Thymus (tissue), 11 donors: ENCODE results near the gene SINHCAF. TPM values are rescaled to one million over a fixed set of nuclear protein-coding genes. Genes with fewer than 3 reads are reported as not detected.
A peak's percentile ranks its signal among the peaks of the same experiment; 100 is the strongest.

Source experiments
- DNase-seq, 9 donors: peaks; one replicate each; pipeline ENCODE4 v3.0.0-alpha.2; 2013; ENCODE audit warnings: low spot score in 9 of 9, low read depth in 6 of 9, missing footprints in 1 of 9
- H3K27ac ChIP-seq, 2 donors: one replicate each; pipeline ENCODE4 v1.5.1; 2013; ENCODE audit warnings: control low read depth in 1 of 2, low read depth in 1 of 2, low read length in 1 of 2, mild to moderate bottlenecking in 1 of 2, moderate library complexity in 1 of 2
- H3K27me3 ChIP-seq, 2 donors: one replicate each; pipeline ENCODE4 v1.5.1; 2013; ENCODE audit warnings: low read length in 1 of 2; ENCODE audit not compliant: control insufficient read depth in 2 of 2, insufficient read depth in 1 of 2
- H3K36me3 ChIP-seq, 2 donors: one replicate each; pipeline ENCODE4 v1.5.1; 2013; ENCODE audit warnings: low read length in 1 of 2, mild to moderate bottlenecking in 1 of 2, moderate library complexity in 1 of 2; ENCODE audit not compliant: control insufficient read depth in 2 of 2, insufficient read depth in 2 of 2
- H3K4me1 ChIP-seq, 2 donors: one replicate each; pipeline ENCODE4 v1.5.1; 2013; ENCODE audit warnings: low read length in 2 of 2; ENCODE audit not compliant: control insufficient read depth in 2 of 2, insufficient read depth in 2 of 2
- H3K4me3 ChIP-seq, 2 donors: one replicate each; pipeline ENCODE4 v1.5.1; 2013; ENCODE audit warnings: low read length in 2 of 2, control low read depth in 1 of 2, mild to moderate bottlenecking in 1 of 2
- H3K9me3 ChIP-seq, 2 donors: one replicate each; pipeline ENCODE4 v1.5.1; 2013; ENCODE audit warnings: low read length in 1 of 2, mild to moderate bottlenecking in 1 of 2; ENCODE audit not compliant: control insufficient read depth in 2 of 2, insufficient read depth in 1 of 2
- WGBS: extraction: QIAGEN DNeasy Blood & Tissue Kit; methylation state at CpG from one replicate; pipeline ENCODE4 v1.1.7; 2013; 5-methylcytosine and 5-hydroxymethylcytosine counted together
- polyA plus RNA-seq: library from polyadenylated mRNA; stranded (reverse); fragments of 200-250 nt; gene quantifications from one replicate; pipeline ENCODE4 v1.2.3, GENCODE V29; 2013
- total RNA-seq: library from RNA; stranded (reverse); fragments of 120-200 nt; gene quantifications from one replicate; pipeline ENCODE4 v1.2.4, GENCODE V29; 2013
- donor health status: healthy.

SINHCAF gene
- total and polyA plus RNA-seq, 2 donors = 57.0 to 116 TPM

DNA sequence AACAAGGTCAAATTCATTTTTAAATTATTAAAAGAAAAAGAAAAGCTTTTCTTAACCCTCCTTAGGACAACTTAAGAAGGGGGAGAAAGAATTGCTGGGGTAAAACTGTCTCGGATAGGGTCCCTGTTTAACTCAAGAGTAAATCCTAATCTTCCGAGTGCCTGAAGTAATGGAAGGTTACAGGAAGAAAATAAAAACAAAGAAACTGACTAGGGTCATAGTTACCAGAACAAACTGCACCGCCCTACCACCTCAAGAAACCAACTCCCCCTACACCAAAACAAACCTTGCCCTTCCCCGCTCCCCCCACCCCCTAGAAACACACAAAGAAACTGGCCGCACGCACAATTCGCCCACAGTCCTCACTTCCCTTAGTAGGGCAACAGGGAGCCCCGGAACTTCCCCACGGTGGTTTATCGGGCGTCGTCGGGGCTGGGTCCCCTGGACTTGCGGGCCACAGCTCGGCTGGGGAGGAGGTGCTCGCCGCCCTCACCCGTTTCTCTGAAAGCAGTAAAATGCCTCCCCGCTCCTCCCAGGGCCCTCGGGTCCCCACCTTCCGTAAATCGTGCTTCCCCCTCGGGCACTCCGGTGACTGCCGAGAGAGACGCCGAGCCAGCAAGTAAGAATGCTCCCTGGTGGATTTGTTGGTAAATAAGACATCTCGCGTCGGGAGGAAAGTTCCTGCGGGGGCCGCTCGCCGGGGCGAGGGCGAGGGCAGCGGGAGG lies 2.4 kb downstream of the SINHCAF start:
- H3K9me3 ChIP-seq = peaks cover 0 to 3% of the 10 kb centered on the region in 2 donors
- peaks cover 5 to 16% of the 10 kb centered on the region in 2 donors for H3K4me1 ChIP-seq
- under 1% methylated on average over 37 of the region's 37 CpGs for WGBS

DNA sequence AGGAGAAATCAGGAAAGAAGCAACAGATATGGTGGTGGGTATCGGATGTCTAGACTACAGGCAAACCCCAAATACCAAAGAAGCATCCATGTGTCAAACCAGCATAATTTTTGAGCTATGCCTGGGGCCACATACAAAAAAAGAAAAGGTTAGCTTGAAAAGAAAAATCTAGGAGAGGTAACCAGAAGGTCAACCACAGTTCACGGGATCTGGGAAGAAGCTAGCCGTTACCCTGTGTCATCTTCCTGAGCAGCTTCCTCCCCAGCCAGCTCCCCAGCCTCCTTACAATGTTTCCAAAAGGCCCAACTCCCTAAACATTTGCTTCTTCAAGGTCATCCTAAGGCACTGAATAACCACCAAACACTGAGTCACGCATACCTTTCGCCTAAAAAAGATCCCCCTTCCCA lies 3.1 kb downstream of the SINHCAF start:
- H3K27ac ChIP-seq = peak overlapping the region in 1 of 2 donors; percentile 91
- DNase-seq = peak in 1 of 9 donors; percentile 34

More for the DNA sequence above, 2.4 kb downstream of the SINHCAF start:
- H3K4me3 ChIP-seq = peak overlapping the region; percentile 75 to 88
- no peaks in the 10 kb centered on the region for H3K36me3 ChIP-seq
- peak in 7 of 9 donors; percentile 28 to 75 (median 53) for DNase-seq
- H3K27me3 ChIP-seq = no peaks in the 10 kb centered on the region
- H3K27ac ChIP-seq = peak overlapping the region; percentile 91 to 93

DNA sequence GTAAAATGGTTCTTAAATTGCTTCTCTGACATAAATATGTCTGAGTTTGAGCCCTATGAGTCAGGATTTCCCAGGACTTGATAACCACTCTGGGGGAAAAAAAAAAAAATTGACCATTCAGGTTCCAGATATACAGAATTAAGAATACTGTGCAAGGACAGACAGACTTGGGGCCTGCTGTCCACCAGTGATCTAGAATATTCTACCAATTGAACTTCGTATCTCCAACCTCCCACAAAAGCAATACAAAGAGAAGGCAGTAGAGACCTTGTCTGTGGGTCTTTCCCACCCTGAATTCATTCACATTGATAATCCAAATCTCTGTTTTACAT lies 4.1 kb downstream of the SINHCAF start:
- no peak for DNase-seq
- Histone ChIP-seq H3K27ac (no peak overlapping the region), H3K27me3 (no peaks in the 10 kb centered on the region), H3K36me3 (no peaks in the 10 kb centered on the region), H3K4me3 (no peak overlapping the region), H3K9me3 (peaks cover 0 to 3% of the 10 kb centered on the region in 2 donors), H3K4me1 (peaks cover 9 to 21% of the 10 kb centered on the region in 2 donors)
- 86% methylated on average over 1 of the region's 1 CpG for WGBS

More for the DNA sequence above, 3.1 kb downstream of the SINHCAF start:
- Histone ChIP-seq H3K9me3 (peaks cover 0 to 3% of the 10 kb centered on the region in 2 donors), H3K4me3 (peak overlapping the region; percentile 75 to 88), H3K36me3 (no peaks in the 10 kb centered on the region), H3K27me3 (no peaks in the 10 kb centered on the region), H3K4me1 (peaks cover 9 to 21% of the 10 kb centered on the region in 2 donors)
- 48% methylated on average over 5 of the region's 5 CpGs for WGBS

DNA sequence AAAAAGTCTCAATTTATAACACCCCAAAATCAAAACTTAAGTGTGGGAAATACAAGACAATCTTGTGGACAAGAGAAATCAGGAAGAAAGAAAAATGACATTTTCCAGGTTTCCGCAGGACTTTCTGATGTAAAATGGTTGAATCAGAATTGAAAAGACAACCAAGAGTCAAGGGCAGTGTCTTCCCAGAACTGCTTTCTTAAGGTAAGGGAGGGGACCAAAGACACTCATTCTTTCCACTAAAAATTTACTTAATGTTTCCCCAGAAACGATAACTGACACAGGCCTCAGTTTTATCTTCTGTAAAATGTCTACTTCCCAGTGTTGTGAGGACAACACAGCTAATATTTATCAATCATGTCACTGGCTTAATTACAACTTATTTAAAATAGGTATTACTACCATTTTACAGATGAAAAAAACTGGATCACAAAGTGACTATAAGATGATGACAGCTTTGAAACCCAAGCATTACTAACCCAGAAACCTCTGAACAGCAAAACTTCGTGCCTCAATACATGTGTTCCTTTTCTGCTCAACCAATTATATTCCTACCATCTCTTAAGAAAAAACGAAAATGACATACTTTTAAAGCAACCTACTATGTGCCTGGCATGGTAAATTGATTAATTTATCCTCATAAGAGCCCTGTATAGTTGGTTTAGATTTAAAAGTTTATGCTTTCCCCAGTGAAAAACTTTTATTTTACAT lies 4.6 kb downstream of the SINHCAF start:
- Histone ChIP-seq H3K4me3 (no peak overlapping the region), H3K27ac (no peak overlapping the region), H3K36me3 (no peaks in the 10 kb centered on the region), H3K9me3 (peaks cover 0 to 3% of the 10 kb centered on the region in 2 donors), H3K27me3 (no peaks in the 10 kb centered on the region), H3K4me1 (peaks cover 9 to 21% of the 10 kb centered on the region in 2 donors)
- WGBS = 81% methylated on average over 4 of the region's 4 CpGs
- no peak for DNase-seq

DNA sequence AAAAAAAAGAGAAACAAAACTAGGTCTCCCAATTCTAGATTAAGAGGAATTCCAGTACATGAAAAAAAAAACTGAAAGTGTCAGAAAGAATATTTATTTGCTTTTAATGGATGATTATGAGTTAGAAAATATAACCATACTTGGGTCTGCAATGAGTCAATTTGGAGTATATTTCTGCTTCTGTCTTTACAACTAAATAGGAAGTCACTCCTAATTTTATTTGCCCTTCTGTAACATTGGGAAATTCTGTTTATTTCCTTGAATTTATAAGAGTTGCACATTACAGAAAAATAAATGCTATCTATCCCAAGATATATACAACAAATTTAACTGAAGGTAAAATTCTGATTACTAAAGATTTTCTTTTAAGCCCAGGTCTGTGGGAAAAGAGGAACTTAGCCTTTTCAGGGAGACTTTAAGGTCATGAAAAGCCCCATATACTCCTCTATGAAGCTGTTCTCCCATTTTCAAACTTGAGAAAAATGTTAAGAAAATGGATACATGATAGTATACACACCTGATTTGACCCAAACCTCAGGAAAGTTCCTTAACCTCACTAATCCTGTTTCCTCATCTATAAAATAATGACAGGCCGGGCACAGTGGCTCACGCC lies 7.2 kb downstream of the SINHCAF start:
- 95% methylated on average over 2 of the region's 2 CpGs for WGBS
- no peak overlapping the region for H3K27ac ChIP-seq
- DNase-seq = no peak
- peaks cover 0 to 5% of the 10 kb centered on the region in 2 donors for H3K36me3 ChIP-seq
- H3K4me1 ChIP-seq = peaks cover 9 to 21% of the 10 kb centered on the region in 2 donors
- H3K4me3 ChIP-seq = no peak overlapping the region
- H3K9me3 ChIP-seq = no peaks in the 10 kb centered on the region
- no peaks in the 10 kb centered on the region for H3K27me3 ChIP-seq

DNA sequence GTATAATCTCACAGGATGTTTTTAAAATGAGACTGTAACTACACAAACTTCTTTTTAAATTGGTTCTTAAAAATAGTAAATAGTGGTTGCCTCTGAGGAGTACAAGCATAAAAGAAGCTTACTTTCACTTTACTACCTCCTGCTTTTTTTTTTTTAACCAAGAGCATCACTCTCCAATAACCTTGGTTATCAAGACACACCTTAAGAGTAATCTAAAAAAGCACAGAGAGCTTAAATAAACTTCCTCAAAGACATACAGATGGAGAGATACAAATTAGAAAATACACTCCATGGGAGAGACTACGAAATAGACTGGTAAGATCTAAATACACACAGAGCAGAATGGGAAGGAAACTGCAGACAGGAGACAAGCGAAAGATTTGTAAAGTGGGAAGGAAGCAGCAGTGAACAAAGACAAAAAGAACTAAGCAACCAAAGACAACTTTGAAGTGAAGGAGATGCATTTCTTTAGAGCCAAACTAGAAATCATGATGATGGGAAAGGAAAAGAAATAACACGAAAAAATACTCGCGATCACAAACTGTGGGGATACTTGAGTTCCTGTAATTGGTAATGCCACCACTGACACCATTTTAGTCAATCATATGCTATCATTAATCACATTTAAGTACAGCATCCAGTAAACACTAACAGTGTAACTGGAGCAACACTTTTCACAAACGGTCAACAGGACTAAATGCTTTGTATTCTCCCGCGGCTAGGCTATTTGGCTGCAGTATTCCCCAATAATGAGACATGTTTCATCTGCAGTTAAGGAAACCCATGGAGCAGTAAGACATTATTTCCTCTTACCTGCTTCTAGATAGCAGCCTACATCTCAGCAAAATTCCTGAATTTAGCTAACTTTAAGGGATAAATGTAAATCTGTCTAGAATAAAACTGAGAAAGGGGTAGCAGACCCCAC lies 8.2 kb downstream of the SINHCAF start:
- Histone ChIP-seq H3K27ac (peak overlapping the region in 1 of 2 donors; percentile 62), H3K4me1 (peaks cover 6 to 15% of the 10 kb centered on the region in 2 donors), H3K36me3 (peaks cover 0 to 5% of the 10 kb centered on the region in 2 donors), H3K4me3 (peak overlapping the region; percentile 28 to 50), H3K27me3 (no peaks in the 10 kb centered on the region), H3K9me3 (no peaks in the 10 kb centered on the region)
- peak in 8 of 9 donors; percentile 19 to 76 (median 39) for DNase-seq
- WGBS = 10% methylated on average over 8 of the region's 8 CpGs

DNA sequence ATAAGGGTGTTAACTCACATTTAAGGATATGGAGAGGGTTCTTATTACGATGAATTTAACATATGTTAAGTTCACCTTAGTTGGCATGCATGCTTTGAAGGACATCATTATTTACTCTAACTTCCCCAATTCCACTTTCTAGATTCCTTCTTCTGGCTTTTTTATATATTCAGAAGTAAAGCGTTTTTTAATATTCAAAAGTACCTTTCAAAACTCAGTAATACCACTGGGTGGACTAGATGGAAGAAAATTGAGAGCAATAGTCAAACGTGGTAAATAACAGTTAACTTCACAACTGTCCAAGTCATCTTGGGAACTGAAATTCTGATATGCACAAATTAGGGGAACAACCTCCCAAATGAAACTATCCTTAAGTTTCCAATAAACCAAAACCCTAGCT lies 9.1 kb downstream of the SINHCAF start:
- H3K36me3 ChIP-seq = peaks cover 0 to 5% of the 10 kb centered on the region in 2 donors
- WGBS = 19% methylated on average over 3 of the region's 3 CpGs
- H3K9me3 ChIP-seq = no peaks in the 10 kb centered on the region
- no peak for DNase-seq
- H3K27me3 ChIP-seq = no peaks in the 10 kb centered on the region
- peaks cover 6 to 13% of the 10 kb centered on the region in 2 donors for H3K4me1 ChIP-seq
- H3K4me3 ChIP-seq = no peak overlapping the region
- H3K27ac ChIP-seq = peak overlapping the region in 1 of 2 donors; percentile 62

DNA sequence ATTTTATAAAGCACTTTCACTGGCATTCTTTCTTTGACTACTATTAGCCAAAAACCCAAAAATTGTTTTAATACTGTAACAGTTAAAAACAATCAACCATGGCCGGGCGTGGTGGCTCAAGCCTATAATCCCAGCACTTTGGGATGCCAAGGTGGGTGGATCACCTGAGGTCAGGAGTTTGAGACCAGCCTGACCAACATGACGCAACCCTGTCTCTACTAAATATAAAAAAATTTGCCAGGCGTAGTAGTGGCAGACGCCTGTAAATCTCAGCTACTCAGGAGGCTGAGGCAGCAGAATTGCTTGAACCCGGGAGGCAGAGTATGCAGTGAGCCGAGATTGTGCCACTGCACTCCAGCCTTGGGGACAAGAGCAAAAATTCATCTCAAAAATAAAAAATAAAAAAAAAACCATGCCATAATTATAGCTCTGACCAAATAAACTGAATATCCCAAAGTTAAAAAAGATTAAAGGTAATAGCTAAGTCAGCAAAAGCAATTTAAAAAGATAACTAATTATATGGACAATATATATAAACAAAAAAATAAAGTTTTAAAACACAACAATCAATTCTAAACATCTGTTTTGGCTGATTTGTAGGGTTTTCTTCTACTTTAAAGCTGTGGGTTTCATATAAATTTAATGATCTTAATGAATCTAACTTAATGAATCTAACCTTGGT lies 10.0 kb downstream of the SINHCAF start:
- Histone ChIP-seq H3K4me3 (no peak overlapping the region), H3K27me3 (no peaks in the 10 kb centered on the region), H3K4me1 (peaks cover 6 to 12% of the 10 kb centered on the region in 2 donors), H3K9me3 (peaks cover 0 to 4% of the 10 kb centered on the region in 2 donors), H3K27ac (no peak overlapping the region), H3K36me3 (peaks cover 0 to 5% of the 10 kb centered on the region in 2 donors)
- WGBS = 97% methylated on average over 7 of the region's 7 CpGs
- no peak for DNase-seq
